ENCODE measurements around the gene SRM. TPM values are rescaled to one million over a fixed set of nuclear protein-coding genes. Genes with fewer than 3 reads are reported as not detected.

Gene SRM
- polyA plus RNA-seq, 1 donor from 2014 or later: 22.9 TPM

DNA sequence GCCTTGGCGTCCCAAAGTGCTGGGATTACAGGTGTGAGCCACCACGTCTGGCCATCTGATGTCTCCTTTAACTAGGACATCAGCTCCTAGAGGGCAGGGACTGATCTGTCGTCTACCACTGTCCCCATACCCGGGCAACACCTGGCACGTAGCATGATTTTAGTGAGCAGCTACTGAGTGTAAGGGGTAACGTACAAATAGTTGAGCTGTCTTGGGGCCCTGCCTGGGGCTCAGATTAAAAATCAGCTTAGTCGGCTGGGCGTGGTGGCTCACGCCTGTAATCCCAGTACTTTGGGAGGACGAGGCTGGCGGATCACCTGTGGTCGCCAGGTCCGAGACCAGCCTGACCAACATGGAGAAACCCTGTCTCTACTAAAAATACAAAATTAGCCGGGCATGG lies 1.8 kb downstream of the SRM start:
- Histone ChIP-seq H3K36me3 (ENCODE audit: insufficient read depth, low read length) (peaks cover 1% of the 10 kb centered on the region), H3K27me3 (ENCODE audit: insufficient read depth, low read depth, low read length) (no peaks in the 10 kb centered on the region), H3K9me2 (ENCODE audit: insufficient read depth, low read length) (no peaks in the 10 kb centered on the region), H2AFZ (ENCODE audit: low read depth, low read length) (no peak overlapping the region), H3K4me2 (ENCODE audit: low read length) (no peak overlapping the region), H3K9ac (ENCODE audit: low read length) (no peak overlapping the region), H3K27ac (ENCODE audit: low read length) (no peak overlapping the region), H3K4me3 (ENCODE audit: low read length) (no peak overlapping the region), H3K9me3 (ENCODE audit: low read length) (no peaks in the 10 kb centered on the region), H4K20me1 (ENCODE audit: insufficient read depth) (no peaks in the 10 kb centered on the region), H3F3A (ENCODE audit: insufficient read depth, low read length, poor library complexity, severe bottlenecking) (no peaks in the 10 kb centered on the region), H3K79me2 (replicated peaks; ENCODE audit: insufficient read depth, low read length) (peaks cover 7% of the 10 kb centered on the region)
- TF ChIP-seq RAD21 (conservative IDR thresholded peaks at IDR 0.05): no peak
- no peak for TF ChIP-seq TAF1 (IDR thresholded peaks at IDR 0.05; ENCODE audit: low read depth)
- TF ChIP-seq, protein P1, sequence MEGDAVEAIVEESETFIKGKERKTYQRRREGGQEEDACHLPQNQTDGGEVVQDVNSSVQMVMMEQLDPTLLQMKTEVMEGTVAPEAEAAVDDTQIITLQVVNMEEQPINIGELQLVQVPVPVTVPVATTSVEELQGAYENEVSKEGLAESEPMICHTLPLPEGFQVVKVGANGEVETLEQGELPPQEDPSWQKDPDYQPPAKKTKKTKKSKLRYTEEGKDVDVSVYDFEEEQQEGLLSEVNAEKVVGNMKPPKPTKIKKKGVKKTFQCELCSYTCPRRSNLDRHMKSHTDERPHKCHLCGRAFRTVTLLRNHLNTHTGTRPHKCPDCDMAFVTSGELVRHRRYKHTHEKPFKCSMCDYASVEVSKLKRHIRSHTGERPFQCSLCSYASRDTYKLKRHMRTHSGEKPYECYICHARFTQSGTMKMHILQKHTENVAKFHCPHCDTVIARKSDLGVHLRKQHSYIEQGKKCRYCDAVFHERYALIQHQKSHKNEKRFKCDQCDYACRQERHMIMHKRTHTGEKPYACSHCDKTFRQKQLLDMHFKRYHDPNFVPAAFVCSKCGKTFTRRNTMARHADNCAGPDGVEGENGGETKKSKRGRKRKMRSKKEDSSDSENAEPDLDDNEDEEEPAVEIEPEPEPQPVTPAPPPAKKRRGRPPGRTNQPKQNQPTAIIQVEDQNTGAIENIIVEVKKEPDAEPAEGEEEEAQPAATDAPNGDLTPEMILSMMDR (IDR thresholded peaks at IDR 0.05; ENCODE audit: poor library complexity, severe bottlenecking): no peak
- TF ChIP-seq POLR2AphosphoS5 (IDR thresholded peaks at IDR 0.05): no peak
- no peak for TF ChIP-seq EP300 (conservative IDR thresholded peaks at IDR 0.05; ENCODE audit: poor library complexity, severe bottlenecking)
- no peak for TF ChIP-seq MXI1 (conservative IDR thresholded peaks at IDR 0.05; ENCODE audit: poor library complexity, severe bottlenecking)
- TF ChIP-seq SMC3 (conservative IDR thresholded peaks at IDR 0.05; ENCODE audit: poor library complexity): no peak
- TF ChIP-seq, protein P2, sequence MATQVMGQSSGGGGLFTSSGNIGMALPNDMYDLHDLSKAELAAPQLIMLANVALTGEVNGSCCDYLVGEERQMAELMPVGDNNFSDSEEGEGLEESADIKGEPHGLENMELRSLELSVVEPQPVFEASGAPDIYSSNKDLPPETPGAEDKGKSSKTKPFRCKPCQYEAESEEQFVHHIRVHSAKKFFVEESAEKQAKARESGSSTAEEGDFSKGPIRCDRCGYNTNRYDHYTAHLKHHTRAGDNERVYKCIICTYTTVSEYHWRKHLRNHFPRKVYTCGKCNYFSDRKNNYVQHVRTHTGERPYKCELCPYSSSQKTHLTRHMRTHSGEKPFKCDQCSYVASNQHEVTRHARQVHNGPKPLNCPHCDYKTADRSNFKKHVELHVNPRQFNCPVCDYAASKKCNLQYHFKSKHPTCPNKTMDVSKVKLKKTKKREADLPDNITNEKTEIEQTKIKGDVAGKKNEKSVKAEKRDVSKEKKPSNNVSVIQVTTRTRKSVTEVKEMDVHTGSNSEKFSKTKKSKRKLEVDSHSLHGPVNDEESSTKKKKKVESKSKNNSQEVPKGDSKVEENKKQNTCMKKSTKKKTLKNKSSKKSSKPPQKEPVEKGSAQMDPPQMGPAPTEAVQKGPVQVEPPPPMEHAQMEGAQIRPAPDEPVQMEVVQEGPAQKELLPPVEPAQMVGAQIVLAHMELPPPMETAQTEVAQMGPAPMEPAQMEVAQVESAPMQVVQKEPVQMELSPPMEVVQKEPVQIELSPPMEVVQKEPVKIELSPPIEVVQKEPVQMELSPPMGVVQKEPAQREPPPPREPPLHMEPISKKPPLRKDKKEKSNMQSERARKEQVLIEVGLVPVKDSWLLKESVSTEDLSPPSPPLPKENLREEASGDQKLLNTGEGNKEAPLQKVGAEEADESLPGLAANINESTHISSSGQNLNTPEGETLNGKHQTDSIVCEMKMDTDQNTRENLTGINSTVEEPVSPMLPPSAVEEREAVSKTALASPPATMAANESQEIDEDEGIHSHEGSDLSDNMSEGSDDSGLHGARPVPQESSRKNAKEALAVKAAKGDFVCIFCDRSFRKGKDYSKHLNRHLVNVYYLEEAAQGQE (IDR thresholded peaks at IDR 0.05; ENCODE audit: borderline replicate concordance): no peak
- no peak for TF ChIP-seq EZH2 (IDR thresholded peaks at IDR 0.05; ENCODE audit: borderline replicate concordance, insufficient read depth, low read length, poor library complexity, severe bottlenecking)

DNA sequence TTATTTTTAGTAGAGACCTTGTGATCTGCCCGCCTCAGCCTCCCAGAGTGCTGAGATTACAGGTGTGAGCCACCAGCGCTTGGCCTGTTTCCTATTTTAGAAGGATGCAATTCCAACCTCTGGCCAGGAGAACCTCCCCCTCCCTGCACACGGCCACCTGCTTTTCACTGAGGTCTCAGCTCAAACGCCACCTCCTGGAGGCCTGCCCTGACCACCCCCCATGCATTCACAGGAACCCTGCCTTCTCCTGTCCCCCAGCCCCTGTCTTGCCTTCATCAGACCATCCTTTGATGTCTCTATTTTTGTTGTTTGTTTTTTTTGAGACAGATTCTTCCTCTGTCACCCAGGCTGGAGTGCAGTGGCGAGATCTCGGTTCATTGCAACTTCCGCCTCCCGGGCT lies 2.3 kb downstream of the SRM start:
- Histone ChIP-seq H4K20me1 (ENCODE audit: insufficient read depth) (no peaks in the 10 kb centered on the region), H3K27ac (ENCODE audit: low read length) (no peak overlapping the region), H3K27me3 (ENCODE audit: insufficient read depth, low read depth, low read length) (no peaks in the 10 kb centered on the region), H3F3A (ENCODE audit: insufficient read depth, low read length, poor library complexity, severe bottlenecking) (no peaks in the 10 kb centered on the region), H3K9me3 (ENCODE audit: low read length) (no peaks in the 10 kb centered on the region), H2AFZ (ENCODE audit: low read depth, low read length) (no peak overlapping the region), H3K4me2 (ENCODE audit: low read length) (no peak overlapping the region), H3K9ac (ENCODE audit: low read length) (no peak overlapping the region), H3K79me2 (replicated peaks; ENCODE audit: insufficient read depth, low read length) (peaks cover 7% of the 10 kb centered on the region), H3K36me3 (ENCODE audit: insufficient read depth, low read length) (no peaks in the 10 kb centered on the region), H3K9me2 (ENCODE audit: insufficient read depth, low read length) (no peaks in the 10 kb centered on the region), H3K4me3 (ENCODE audit: low read length) (no peak overlapping the region)
- TF ChIP-seq, protein P1 (IDR thresholded peaks at IDR 0.05; ENCODE audit: poor library complexity, severe bottlenecking): no peak
- TF ChIP-seq RAD21 (conservative IDR thresholded peaks at IDR 0.05): no peak
- TF ChIP-seq, protein P2 (IDR thresholded peaks at IDR 0.05; ENCODE audit: borderline replicate concordance): no peak
- no peak for TF ChIP-seq POLR2AphosphoS5 (IDR thresholded peaks at IDR 0.05)

Data from neural cell (in vitro differentiated cells).